Stimulated activated CD4-positive, alpha-beta T cell treated with anti-CD3 and anti-CD28 coated beads, Interleukin-15, amount 100 ng/mL, for 1 hour (primary cell): Measurements from ENCODE around the gene SYCN.
"Not testable (repeated sequence)": the region's sequence is repeated elsewhere in the genome, so short reads cannot be mapped to it uniquely, and the experiment has no call there.

ENCODE experiments used
- DNase-seq, 2 donors: peaks; one replicate each; pipeline ENCODE4 v3.0.0-alpha.2; 2020; ENCODE audit warnings: low read depth in 1 of 2, low spot score in 1 of 2

Gene SYCN

GRCh38 chr19:39224910-39225309, 20.8 kb upstream of the SYCN start:
- no peak for DNase-seq

GRCh38 chr19:39223703-39224279, 19.7 kb upstream of the SYCN start:
- DNase-seq = no peak

GRCh38 chr19:39219108-39219507, 15.0 kb upstream of the SYCN start:
- DNase-seq = not testable (repeated sequence)

DNA sequence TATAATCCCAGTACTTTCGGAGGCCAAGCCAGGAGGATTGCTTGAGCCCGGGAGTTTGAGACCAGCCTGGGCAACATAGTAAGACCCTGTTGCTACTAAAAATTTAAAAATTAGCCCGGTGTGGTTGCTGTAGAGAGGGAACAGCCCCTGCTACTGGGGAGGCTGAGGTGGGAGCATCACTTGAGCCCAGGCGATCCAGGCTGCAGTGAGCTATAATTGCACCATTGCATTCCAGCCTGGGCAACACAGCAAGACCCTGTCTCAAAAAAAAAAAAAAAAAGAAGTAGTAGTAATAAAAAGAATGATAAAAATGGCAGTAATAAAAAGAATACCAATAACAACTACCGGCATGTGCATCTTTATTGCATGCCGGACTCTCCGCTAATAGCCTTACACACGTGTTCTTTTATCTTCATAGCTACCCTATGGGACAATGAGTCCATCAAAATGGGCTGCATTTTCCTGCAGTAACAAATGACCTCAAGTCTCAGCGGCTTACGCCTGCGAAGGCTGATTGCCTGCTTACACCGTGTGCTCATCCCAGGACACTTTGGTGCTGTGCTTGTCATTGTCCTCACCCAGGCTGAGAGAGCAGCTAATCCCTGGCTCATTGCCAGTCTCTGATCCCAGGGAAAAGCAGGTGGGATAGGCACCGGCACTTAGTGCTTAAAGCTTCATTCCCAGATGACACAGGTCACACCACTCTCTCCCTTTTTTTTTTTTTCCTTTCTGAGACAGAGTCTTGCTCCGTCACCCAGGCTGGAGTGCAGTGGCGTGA, 14.4 kb upstream of the SYCN start:
- no peak for DNase-seq

GRCh38 chr19:39217094-39217493, 13.0 kb upstream of the SYCN start:
- DNase-seq = no peak

GRCh38 chr19:39215323-39215722, 11.3 kb upstream of the SYCN start:
- DNase-seq = not testable (repeated sequence)

GRCh38 chr19:39212375-39212742, 8.3 kb upstream of the SYCN start:
- peak; percentile 31 to 38 for DNase-seq

DNA sequence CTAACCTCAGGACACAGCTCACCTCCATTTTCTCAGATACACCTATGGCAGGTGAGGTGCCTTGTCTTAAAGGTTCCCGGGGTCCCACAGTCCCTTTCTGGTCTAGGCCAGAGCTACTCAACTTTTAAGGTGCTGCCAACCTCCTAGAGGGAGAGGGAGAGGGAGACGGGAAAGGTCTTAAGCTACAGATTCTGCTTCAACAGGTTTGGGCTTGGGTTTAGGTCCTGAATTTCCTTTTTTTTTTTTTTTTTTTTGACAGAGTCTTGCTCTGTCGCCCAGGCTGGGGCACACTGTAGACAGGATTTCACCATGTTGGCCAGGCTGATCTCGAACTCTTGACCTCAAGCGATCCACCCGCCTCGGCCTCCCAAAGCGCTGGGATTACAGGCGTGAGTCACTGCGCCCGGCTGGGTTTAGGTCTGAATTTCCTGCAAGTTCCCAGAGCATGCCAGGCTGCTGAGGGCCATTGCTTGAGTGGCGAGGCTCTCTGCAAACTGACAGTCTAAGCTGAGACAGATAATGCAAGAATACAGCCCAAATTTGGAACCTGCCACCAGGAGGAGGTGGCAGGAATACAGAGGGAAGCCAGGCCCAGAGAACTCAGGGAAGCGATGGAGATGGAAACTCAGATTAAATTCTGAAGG, 7.8 kb upstream of the SYCN start:
- no peak for DNase-seq

DNA sequence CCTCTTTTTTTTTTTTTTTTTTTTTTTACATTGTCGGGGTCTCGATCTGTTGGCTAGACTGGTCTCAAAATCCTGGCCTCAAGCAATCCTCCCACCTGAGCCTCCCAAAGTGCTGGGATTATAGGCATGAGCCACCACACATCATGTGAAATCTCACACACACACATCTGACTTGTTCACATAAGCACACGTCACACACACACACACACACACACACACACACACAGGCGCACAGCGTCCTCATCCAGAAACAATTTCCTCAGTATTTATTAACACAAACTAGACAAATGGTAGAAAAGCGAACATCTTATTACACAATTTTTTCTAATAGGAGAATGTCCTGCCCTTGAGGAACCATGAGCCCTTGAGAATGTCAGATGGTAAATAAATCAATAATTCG, 5.1 kb upstream of the SYCN start:
- no peak for DNase-seq

GRCh38 chr19:39208175-39208795, 4.2 kb upstream of the SYCN start:
- no peak for DNase-seq

- no peak for DNase-seq
Observed at GRCh38 chr19:39207293-39207836, 3.3 kb upstream of the SYCN start.

GRCh38 chr19:39206122-39206521, 2.1 kb upstream of the SYCN start:
- no peak for DNase-seq

DNA sequence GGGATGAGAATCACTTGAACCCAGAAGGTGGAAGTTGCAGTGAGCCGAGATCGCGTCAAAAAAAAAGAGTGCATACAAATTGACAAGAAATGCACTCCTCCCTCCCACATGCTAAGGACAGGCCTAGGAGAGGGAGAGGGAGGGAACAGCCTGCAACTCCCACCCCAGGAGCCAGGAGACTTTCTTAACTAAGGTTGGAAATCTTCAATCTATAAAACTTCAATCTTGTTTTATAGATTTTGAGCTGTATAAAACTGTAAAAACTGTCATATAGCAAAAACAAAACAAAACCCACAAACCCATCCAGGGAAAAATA, 1.3 kb upstream of the SYCN start:
- no peak for DNase-seq

GRCh38 chr19:39202998-39203355, 1.1 kb downstream of the SYCN start:
- DNase-seq = no peak

DNA sequence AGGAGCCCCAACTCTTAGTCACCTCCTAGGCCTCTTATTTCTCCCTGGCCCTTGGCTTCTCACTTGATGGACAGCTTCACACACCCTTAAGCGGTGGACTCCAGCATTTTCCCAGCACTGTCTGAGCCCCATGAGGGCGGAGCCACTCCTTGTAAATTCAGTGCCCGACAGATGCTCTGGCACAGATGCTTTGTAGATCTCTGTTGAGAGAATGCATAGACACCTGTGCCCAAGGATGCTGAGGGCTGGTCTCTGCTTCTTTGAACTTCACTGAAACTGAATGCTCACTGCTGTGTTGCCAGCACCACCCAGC, 3.3 kb downstream of the SYCN start:
- no peak for DNase-seq

- DNase-seq = no peak
Observed at GRCh38 chr19:39200066-39200802, 3.8 kb downstream of the SYCN start.

DNA sequence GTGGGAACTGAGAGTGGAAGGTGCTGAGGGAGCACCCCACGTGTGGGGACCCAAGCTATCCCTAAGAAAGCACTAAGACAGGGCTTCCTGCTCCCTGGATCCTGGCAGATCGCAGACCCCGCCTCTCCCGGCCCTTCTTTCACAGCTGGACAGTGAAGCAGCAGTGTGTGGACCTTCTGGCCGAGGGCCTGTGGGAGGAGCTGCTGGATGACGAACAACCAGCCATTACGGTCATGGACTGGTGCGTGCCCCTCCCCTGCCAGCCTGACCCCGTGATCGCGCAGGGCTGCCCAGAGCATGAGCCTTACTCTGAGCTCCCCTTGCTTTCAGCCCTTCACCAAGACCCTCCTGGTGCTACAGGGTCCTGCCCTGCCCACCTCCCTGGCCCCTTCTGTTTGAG, 5.0 kb downstream of the SYCN start:
- DNase-seq = no peak

GRCh38 chr19:39197808-39198207, 6.3 kb downstream of the SYCN start:
- DNase-seq = no peak

GRCh38 chr19:39196860-39197562, 7.1 kb downstream of the SYCN start, which contains the start of gene NCCRP1:
TSS of gene NCCRP1 (plus strand) at chr19:39196964. CDS start at chr19:39196983, 19 bp downstream.
- DNase-seq = no peak

DNA sequence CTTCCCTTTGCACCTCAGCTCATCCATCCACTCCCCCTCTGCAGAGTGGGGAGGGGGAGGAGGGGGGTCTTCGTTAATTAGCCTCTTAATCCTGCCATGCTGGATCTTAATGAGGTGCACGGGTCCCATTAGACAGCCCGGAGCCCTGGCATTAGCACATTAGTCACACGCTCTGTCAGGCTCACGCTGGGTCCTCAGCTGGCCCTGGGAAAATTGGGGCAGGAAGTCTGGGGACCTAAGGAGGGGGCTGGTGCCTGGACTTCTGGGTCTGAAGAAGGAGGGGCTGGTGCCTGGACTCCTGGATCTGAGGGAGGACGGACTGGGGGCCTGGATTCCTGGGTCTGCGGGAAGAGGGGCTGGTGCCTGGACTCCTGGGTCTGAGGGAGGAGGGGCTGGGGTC, 7.7 kb downstream of the SYCN start:
- DNase-seq = no peak

DNA sequence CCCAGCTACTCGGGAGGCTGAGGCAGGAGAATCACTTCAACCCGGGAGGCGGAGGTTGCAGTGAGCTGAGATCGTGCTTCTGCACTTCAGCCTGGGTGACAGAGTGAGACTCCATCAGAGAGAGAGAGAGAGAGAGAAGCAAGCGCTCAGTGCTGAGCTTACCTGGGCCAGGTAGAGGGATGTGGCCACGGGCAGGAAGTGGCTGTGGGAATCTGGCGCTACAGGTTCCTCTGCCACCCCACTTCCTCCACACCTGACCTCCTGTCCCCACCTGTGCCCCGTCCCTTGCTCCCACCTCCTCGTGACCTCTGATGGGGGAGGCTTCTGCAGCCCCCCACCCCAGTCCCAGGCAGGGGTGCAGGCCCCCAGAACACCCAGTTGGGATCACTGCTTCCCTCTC, 8.3 kb downstream of the SYCN start:
- no peak for DNase-seq
